ENCODE data around the gene LRMDA.

The LRMDA gene

GRCh38 chr10:75646218-75646915 is 214.9 kb downstream of the LRMDA start:
- DNase-seq (ENCODE audit: low spot score), result no peak

- no peak for DNase-seq (ENCODE audit: low spot score)
These were observed 215.5 kb downstream of the LRMDA start for GRCh38 chr10:75646916-75647315.

GRCh38 chr10:75647675-75648074 is 216.3 kb downstream of the LRMDA start:
- no peak for DNase-seq (ENCODE audit: low spot score)

GRCh38 chr10:75648351-75648750 is 216.9 kb downstream of the LRMDA start:
- no peak for DNase-seq (ENCODE audit: low spot score)

- no peak for DNase-seq (ENCODE audit: low spot score)
These were observed 217.4 kb downstream of the LRMDA start for GRCh38 chr10:75648854-75649253.

- DNase-seq (ENCODE audit: low spot score), result no peak
These were observed 218.0 kb downstream of the LRMDA start for GRCh38 chr10:75649466-75649865.

- DNase-seq (ENCODE audit: low spot score), result peak; percentile 54
These were observed 219.2 kb downstream of the LRMDA start for GRCh38 chr10:75650648-75651047.

- peak; percentile 31 for DNase-seq (ENCODE audit: low spot score)
These were observed 220.0 kb downstream of the LRMDA start for GRCh38 chr10:75651417-75651816.

- no peak for DNase-seq (ENCODE audit: low spot score)
These were observed 220.8 kb downstream of the LRMDA start for GRCh38 chr10:75652146-75652740.

- no peak for DNase-seq (ENCODE audit: low spot score)
These were observed 222.3 kb downstream of the LRMDA start for GRCh38 chr10:75653761-75654160.

- DNase-seq (ENCODE audit: low spot score), result no peak
These were observed 222.8 kb downstream of the LRMDA start for GRCh38 chr10:75654171-75654771.

GRCh38 chr10:75654772-75655171 is 223.3 kb downstream of the LRMDA start:
- DNase-seq (ENCODE audit: low spot score), result no peak

- no peak for DNase-seq (ENCODE audit: low spot score)
These were observed 224.5 kb downstream of the LRMDA start for GRCh38 chr10:75655791-75656451.

- DNase-seq (ENCODE audit: low spot score), result no peak
These were observed 225.9 kb downstream of the LRMDA start for GRCh38 chr10:75657351-75657750.

GRCh38 chr10:75658036-75658435 is 226.6 kb downstream of the LRMDA start:
- no peak for DNase-seq (ENCODE audit: low spot score)

GRCh38 chr10:75658496-75658895 is 227.1 kb downstream of the LRMDA start:
- DNase-seq (ENCODE audit: low spot score), result no peak

- no peak for DNase-seq (ENCODE audit: low spot score)
These were observed 227.5 kb downstream of the LRMDA start for GRCh38 chr10:75658915-75659314.

- DNase-seq (ENCODE audit: low spot score), result no peak
These were observed 229.4 kb downstream of the LRMDA start for GRCh38 chr10:75660823-75661222.

- no peak for DNase-seq (ENCODE audit: low spot score)
These were observed 231.3 kb downstream of the LRMDA start for GRCh38 chr10:75662715-75663114.

- DNase-seq (ENCODE audit: low spot score), result no peak
These were observed 232.7 kb downstream of the LRMDA start for GRCh38 chr10:75663947-75664664.

GRCh38 chr10:75664968-75665367 is 233.5 kb downstream of the LRMDA start:
- no peak for DNase-seq (ENCODE audit: low spot score)

GRCh38 chr10:75665707-75666106 is 234.3 kb downstream of the LRMDA start:
- no peak for DNase-seq (ENCODE audit: low spot score)

Measured in iPS-NIHi11 (cell line).